GM18861 (cell line): ENCODE measurements around the gene TMEM245.
A peak's percentile ranks its signal among the peaks of the same experiment; 100 is the strongest.

ENCODE experiments used
- ATAC-seq: cut with Tn5 transposase; IDR thresholded peaks from one replicate; pipeline ENCODE4 v1.9.1; 2021; ENCODE audit not compliant: unreplicated experiment

Gene TMEM245

GRCh38 chr9:109033941-109034700, 85.6 kb downstream of the TMEM245 start:
- no peak for ATAC-seq

- ATAC-seq: no peak
Measured at GRCh38 chr9:109031241-109031640, 88.5 kb downstream of the TMEM245 start.

DNA sequence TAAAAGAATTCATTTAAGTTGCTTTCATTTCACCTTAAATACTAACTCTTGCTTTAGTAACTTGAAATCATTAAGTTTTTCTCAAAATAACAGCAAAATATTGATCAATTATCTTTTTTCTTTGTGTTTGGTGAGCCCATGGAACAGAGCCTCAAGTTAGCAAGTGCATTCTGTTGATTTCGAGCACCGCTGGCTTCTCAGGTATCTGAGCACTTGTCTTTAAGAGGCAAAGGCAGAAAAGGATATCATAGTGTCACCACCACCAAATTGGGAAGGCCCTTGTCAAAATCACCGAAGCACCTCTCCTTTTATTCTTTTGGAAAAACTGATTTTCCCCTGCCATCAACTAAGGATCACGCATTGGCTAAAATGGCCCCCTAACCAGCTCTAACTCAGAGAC, 89.3 kb downstream of the TMEM245 start:
- no peak for ATAC-seq

DNA sequence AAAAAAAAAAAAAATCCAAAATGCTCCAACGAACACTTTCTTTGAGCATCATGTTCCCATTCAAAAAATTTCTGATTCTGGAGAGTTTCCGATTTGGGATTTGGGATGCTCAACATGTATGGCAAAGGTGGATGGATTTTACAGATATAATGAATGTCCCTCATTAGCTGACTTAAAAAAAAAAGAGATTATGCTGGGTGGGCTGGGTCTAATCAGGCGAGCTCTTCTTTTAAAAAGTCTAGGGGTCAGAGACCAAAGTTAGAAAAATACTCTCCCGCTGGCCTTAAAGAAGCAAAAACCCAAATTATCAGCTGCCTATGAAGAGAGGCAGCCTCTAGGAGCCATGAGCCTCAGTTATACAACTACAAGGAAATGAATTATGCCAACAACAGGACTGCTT, 91.3 kb downstream of the TMEM245 start:
- no peak for ATAC-seq

- no peak for ATAC-seq
Measured at GRCh38 chr9:109027176-109027575, 92.6 kb downstream of the TMEM245 start.

GRCh38 chr9:109026306-109026705, 93.4 kb downstream of the TMEM245 start:
- ATAC-seq: no peak

- ATAC-seq: no peak
Measured at GRCh38 chr9:109022873-109023272, 96.9 kb downstream of the TMEM245 start.

DNA sequence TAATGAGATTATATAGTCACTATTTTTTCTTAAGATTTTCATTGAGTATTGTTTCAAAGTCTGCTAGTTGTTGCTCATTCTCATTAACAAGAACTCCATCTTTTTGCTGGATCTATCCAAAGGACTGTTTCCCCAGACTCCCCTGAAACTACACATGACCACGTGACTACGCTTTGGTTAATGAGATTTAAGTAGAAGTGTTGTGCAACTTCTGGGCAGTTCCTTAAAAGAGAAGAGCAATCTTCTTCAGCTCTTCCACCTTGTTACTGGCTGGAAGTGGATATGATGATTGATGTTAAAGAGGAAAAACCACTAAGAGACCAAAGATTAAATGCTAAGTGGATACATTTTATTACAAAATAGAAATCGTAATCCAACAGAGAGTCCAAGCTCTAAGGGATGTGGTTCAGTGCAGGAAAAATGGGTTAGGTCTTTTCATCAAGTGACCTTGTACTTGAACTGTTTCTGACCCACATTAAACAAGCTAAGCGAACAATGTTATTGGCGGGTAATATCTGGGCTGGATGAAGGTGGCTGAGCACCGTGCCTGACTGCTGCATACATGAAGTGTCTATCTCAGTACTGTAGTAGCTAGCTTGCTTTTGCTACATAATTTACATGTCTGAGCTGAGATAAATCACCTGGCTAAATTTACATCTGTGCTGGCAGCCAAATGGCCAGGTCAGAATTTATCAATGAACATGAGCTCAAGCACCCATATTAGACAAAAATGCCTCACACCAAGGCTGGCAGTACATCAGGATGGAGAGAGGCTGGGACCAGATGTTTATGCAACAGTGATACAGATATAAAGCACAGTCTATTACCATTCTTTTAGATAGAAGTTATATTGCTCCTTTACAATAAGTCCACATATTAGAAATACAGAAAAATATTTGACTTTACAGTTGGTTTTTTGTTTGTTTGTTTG, 98.9 kb downstream of the TMEM245 start:
- ATAC-seq: no peak

GRCh38 chr9:109020113-109020512, 99.6 kb downstream of the TMEM245 start:
- ATAC-seq: no peak

DNA sequence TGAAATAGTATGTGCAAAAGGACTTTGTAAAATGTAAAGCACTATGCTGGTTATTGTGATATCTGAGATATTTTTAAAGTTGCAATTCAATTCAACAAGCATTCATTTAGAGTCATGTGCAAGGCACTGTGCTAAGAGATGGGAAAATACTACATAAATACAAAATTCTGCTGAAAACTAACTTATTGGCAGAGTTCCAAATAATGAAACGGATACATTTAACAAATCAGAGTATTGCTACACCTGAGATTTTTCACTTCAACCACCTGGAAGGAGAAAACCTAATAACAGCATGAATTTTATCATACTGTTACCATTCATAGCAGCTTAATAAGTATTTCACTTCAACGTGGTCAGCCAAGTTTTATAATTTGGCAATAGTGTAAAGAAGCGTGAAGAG, 100.3 kb downstream of the TMEM245 start:
- no peak for ATAC-seq

DNA sequence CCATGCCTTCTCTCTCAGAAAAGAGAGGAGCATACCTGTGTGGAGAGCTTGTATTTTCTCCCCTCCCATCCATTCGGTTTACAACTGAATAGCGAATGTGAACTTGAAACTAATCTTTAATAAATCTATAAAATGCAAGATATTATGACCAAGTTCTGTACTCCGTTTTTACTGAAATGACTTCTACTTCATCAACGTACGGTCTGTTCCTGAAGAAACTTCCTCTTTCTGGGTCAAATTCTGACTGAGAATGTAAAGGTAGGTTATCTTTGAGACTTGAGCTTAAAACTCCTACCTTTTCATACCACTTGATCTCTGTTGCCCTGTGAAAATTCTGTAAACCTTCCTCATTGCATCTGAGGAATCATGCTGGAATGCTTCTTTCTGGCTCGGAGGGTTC, 102.3 kb downstream of the TMEM245 start:
- peak; percentile 54 for ATAC-seq

- no peak for ATAC-seq
Measured at GRCh38 chr9:109017061-109017460, 102.7 kb downstream of the TMEM245 start.

DNA sequence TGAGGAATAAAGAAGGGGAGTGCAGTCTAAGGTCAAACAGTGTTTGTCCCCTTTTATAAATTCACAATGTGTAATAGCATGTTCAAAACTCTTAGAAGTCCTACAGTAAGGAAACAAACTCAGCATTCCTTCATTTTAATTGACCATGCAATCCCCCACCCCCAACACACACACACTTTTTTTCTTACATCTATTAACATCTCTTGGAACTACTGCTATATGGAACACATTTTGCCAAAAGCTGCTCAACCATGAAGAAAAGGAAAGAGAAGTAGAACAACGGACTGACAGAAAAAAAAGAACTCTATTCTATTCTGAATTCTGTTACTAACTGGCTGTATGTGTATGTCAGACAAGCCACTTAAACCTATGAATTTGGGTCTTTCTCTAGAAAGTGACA, 103.6 kb downstream of the TMEM245 start:
- no peak for ATAC-seq

DNA sequence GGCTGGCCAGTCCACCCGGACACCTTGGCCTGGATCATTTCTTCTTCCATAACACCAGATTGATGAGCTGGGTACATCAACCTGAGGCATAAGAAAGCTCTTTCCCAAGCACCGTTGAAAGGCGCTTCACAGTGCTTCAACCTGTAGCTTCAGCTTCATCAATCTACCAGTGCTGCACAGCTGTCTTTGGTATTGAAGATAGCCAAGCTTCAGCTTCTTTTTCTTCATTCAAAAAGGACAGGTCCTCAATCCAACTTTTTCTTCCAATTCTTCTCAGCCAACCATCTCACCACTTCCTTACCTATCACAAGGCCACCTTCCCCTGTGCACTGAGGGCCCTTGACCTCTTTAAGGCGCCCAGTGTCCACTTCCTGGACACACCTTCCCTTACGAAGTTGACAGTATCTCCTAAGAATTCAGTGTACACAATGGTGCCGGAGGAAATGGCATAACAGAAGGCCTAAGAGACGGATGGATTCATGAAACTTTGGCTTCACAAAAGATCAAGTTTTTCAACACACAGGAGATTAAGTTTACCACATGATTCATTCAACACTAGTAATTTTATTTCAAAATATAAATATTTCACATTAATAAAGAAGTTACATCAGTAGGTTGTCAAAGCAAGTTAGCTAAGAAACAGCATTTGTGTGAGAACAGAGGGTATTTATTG, 105.0 kb downstream of the TMEM245 start:
- ATAC-seq: no peak

GRCh38 chr9:109013679-109014607, 105.8 kb downstream of the TMEM245 start:
- no peak for ATAC-seq

DNA sequence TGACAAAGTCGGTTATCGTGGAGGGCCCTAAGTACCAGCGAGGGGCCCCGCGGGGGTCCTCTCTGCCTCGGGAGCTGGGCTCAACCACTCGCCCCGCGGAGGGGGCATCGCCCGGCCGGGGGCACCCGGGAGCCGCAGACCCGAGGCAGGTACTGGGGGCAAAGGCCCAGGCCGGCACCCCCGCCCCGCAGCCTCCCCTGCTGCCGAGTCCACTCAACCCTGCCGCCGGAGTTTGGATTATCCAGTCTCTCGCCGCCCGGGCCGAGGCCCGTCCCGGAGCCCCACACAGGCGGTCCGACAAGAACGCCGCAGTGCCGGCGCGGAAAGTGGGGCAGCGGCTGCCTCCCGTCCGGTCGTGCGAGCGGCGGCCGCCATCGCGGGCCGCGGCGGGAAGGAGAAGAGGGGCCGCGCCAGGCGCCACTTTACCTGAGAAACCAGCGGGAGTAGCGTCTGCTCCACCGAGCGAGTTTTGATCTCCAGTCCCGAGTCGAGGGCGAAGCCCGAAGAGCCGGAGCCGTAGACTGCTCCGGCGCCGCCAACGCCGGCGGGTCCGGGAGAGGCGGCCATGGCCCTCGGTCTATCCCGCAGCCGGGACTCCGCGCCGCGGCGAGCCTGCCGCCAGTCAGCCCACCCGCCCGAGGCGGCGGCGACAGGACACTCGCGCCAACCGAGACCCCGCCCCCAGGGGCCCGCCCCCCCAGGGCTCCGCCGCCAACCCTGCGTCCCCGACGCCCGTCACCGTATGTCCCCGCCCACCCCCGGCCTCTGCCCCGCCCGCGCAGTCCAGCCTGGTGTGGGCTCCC, 106.7 kb downstream of the TMEM245 start, which contains the start of gene CTNNAL1:
Gene CTNNAL1 (minus strand): TSS at position 624 of the 803 bp plus-strand sequence. CDS start 57 bp downstream, at position 567.
- peak; percentile 44 for ATAC-seq

- ATAC-seq: peak; percentile 39
Measured at GRCh38 chr9:109012009-109012875, 107.5 kb downstream of the TMEM245 start.

GRCh38 chr9:109011231-109011671, 108.5 kb downstream of the TMEM245 start:
- no peak for ATAC-seq
